NCI-H146 treated with DMSO at 0.1 percent for 48 hours (cell line): ENCODE data around the gene CTSC.

Experiments used
- DNase-seq: peaks from one replicate; lab custom pipeline; 2025; ENCODE audit not compliant: unreplicated experiment; lab: John Stamatoyannopoulos, UW

The CTSC gene

DNA sequence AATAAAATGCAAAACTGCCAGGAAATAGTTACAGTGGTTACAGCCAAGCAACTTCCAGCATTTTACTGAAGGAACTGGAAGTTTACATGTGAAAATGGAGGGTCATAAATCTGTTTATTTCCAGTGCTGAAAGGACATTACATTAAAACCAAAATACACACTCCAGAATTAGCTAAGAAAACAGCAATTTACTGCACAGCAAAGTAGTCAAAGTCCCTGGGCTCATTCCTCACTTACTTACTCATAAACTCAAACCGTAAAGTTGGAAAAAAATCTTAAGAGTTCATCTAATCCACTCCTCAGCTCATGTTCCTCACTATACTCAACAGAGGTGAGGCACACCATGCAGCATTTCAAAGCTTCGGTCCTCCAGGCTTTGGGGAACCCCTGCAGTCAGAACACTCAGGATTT lies 17.4 kb downstream of the CTSC start:
- DNase-seq = no peak

DNA sequence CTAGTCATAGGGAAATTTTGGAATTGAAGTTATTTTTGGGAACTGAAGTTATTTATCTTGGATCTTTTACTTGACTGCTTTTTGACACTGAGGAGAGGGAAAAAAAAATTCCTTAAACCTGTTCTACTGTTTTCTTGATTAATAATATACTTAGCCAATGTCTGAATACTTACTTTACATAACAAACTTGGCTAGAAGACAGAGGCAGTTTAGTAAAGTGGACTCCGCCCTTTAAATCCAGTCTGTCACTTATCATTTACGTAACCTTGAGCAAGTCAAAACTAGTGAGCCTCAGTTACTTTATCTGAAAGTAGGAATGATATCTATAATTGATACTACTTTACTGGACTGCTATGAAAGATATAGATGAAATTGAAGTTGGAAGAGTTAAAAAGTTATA lies 19.5 kb downstream of the CTSC start:
- DNase-seq = no peak

DNA sequence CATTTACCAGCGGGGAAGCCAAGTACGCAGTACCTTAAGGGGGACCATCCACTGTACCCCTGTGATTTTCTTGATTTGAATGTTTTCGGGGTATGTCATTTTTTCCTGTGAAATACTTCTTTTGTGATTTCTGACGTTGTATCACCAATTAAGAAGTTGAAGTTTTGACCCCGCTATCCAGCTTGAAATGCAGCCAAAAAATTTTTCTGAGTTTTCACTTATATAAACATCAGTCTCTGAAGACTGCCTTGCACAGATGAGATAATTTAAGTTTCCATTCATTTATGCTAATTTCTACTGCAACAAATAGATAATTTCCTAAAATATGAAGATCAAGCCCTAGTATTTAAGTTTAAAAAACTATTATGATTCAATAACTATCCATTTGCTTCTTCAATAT lies 20.0 kb downstream of the CTSC start:
- DNase-seq = no peak

- DNase-seq = no peak
Observed at GRCh38 chr11:88315981-88316441, 21.5 kb downstream of the CTSC start.

DNA sequence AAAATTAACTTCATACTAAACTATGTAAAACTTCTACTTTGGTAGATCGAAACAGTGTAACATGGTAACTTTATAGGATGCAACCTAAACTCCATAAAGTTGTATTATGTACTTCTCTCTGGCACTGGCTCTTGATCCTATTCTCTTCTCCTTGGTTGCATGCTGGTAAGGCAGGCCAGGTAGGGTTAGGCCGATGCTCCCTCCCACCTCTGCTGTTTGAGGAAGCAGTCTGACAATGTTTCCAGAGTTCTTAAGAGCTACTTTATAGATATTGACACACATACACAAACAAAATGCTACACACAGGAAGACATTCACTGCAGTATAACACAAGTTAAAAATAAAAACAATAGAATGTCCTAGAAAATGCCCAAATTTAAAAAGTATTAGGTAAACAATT lies 22.5 kb downstream of the CTSC start:
- DNase-seq = no peak

DNA sequence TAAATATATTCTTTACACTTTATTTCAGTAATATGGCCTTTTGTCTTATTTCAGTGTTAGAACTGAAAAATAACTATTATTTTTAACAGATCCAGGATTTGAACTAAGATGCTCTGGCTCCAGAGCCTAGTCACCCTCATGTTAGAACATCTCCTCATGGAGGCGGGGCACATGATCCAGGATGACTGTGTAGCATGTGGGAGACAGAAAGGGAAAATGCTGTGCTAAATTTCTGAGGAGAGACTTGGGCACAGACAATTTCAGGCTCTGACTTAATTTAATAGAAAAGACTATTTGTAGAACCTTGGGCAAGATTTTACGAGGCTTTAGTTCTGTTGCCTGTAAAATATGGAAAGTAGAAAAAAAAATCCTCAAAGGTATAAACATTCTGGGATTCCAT lies 24.1 kb downstream of the CTSC start:
- DNase-seq = no peak

- DNase-seq = no peak
Observed at GRCh38 chr11:88312628-88313027, 24.9 kb downstream of the CTSC start.

GRCh38 chr11:88310246-88310645 lies 27.3 kb downstream of the CTSC start:
- no peak for DNase-seq

DNA sequence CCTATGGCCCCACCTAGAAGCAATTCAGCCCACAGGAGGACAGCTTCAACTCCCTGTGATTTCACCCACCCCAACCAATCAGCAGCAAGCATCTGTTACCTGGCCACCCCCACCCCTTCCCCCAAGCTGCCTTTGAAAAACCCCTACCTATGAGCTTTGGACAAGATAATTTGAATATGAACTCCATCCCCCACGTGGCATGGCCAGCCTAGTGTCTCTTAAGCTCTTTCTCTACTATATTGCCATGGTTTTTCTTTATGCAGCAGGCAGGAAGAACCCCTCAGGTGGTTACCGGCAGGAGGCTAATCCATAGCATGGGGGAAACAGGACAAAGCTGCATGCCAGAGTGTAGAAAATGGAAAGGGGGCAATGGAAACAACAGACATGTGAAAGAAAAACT lies 29.0 kb downstream of the CTSC start:
- DNase-seq = no peak

- no peak for DNase-seq
Observed at GRCh38 chr11:88307749-88308425, 29.6 kb downstream of the CTSC start.

DNA sequence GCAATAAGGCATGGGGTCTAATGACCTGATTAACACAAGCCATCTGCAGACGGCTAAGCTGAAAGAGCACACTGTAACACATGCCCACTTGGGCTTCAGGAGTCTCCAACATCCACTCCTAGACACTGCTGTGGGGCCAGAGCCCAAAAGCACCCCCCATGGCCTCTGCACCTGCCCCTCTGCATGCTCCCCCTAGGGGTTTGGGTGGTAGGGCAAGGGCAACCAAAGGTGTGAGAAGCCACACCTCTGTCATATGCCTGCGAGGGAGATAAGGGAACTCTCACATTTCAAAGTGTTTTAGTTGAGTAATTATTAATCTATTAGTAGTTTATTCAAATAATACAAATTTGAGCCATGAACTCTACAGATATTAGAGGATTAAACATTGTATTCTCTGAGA lies 30.8 kb downstream of the CTSC start:
- DNase-seq = no peak

DNA sequence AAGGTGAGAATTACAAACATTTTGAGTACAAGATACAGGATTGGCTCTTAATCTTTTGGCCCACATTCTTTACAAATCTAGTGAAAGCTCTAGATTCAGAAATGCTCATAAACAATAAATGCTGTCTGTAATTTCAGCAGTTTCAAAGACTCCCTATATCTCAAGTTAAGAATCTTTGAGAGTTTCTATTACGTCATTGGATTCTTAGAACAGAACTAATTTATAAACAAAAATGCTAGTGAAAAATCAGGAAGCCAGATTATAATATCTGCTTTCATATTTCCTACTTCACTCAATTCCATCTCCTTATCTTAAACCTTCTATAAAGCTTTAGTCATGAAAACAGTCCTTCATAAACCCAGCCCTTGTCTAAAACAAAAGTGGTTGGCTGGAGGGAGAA lies 32.1 kb downstream of the CTSC start:
- no peak for DNase-seq

DNA sequence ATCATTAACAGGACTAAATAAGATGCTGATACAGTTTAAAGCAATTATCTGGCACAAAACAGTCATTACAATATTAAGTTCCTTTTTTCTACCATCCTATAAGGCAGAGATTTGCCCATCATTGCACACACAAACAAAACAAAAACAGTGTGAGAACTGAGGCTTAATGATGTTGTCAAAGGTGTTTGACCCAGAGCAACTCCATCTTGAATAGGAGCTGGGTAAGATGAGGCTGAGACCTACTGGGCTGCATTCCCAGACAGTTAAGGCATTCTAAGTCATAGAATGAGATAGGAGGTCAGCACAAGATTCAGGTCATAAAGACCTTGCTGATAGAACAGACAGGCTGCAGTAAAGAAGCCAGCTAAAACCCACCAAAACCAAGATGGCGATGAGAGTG lies 33.2 kb downstream of the CTSC start:
- DNase-seq = no peak

DNA sequence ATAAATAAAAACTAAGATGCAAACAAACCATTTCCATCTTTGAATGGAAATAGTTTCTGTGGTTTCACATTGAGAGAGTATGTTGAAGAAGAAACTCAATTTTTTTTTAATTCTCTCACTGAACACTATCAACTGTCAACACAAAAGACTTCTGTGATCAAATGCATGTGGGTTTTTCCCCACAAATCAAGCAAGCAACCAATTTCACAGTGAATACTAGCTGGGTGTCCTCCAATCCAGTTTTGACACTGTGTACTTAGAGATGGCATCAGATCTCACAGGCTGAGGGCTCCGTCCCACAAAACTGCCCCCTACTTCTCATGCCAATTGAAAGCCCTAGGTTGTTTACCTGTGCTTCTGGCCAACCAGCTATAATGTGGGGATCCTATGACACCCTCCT lies 34.5 kb downstream of the CTSC start:
- no peak for DNase-seq

DNA sequence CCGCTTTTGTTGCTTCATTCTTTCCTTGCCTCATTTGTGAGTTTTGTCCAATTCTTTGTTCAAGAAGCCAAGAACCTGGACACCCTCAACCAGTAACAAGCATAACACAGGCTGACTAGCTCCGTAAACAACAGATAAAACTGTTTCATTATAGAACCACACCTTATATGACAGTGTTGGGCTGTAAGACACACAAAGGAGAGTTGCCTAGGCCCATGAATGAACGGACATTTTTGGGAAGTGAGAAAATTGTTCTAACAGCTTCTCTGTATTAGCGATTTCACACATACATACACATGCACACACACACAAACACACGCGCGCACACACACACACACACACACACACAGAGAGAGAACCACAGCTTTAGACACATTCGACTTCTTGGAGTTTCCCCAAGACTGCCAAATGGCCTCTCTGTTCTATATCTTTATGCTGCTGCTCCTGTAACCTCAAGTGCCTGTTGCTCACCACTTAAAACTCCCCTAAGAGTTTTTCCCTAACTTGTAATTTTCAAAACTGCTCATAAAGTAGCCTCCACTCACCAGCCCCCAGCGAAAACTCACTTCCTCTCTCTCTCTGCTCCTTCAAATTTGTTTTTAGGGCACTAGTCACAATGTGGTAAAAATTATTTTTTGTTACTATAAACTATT lies 35.9 kb downstream of the CTSC start:
- DNase-seq = no peak

DNA sequence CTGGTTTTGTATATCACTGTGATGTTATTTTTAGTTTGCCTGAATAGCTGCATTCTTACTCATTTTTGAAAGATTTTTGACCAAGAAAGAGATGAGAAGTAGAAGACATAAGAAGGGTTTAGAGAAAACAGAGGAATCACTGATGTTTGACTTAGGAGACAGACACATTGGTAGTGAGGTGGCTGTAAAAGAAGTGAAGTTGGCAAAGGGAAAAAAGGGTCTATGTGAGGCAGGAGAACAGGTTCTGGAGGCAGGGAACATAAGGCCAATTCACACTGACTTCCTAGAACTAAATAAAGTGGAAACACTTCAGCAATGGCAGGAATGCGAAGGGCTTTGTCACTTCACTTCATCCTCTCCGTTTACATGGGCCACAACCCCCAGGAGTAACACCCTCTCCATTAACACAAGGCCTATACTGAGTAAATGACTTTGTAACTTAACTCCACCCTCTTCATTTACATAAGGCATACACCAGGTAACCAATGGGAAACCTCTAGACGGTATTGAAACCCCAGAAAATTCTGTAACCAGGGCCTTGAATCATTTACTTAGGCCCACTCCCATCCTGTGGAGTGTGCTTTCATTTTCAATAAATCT lies 36.5 kb downstream of the CTSC start:
- DNase-seq = no peak

DNA sequence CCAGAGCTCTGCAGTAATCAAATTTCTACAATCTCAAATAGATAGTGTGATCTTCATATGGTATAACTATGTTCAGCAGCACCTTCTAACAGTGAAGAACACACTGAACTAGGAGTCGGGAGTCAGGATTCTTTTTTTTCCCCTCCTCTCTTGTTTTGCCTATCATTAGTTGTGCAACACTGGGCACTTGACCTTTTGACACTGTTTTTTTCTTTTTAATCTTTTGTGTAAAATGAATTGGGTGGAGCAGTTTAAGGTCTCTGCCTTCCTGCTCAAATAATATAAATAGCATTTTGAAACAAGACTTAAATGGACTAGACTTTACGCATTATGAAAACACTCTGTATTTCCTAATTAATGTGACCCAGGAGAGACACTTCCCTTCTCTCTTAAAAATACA lies 39.7 kb downstream of the CTSC start:
- no peak for DNase-seq

GRCh38 chr11:88297421-88297820 lies 40.1 kb downstream of the CTSC start:
- peak; percentile 16 for DNase-seq

- no peak for DNase-seq
Observed at GRCh38 chr11:88295028-88295427, 42.5 kb downstream of the CTSC start.

GRCh38 chr11:88293931-88294330 lies 43.6 kb downstream of the CTSC start:
- no peak for DNase-seq

GRCh38 chr11:88292171-88292843 lies 45.2 kb downstream of the CTSC start:
- no peak for DNase-seq

- no peak for DNase-seq
Observed at GRCh38 chr11:88288560-88288959, 49.0 kb downstream of the CTSC start.
